ENCODE data around the gene TPRX1. TPM values are rescaled to one million over a fixed set of nuclear protein-coding genes. Genes with fewer than 3 reads are reported as not detected.

TPRX1 gene
- total RNA-seq, 4 donors from 2014 or later: not detected

DNA sequence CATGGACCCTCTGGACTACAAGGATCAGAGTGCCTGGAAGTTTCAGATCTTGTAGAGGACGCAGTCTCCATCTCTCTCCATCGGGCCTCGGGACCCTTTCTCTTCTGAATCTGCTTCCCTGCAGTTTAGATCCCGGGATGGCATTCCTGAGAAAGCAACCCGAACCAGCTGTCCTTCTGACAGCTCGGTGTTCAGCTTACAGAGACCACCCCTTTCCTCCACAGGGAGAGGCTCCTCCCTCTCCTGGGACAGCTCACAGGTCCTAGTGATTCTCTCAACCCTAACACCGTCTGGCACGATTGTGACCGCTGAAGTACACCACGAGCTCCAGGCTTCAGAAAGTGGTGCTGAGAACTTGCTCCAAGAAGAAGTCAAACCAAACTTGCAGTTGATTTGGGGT lies 35.6 kb upstream of the TPRX1 start:
- TF ChIP-seq, protein P1, sequence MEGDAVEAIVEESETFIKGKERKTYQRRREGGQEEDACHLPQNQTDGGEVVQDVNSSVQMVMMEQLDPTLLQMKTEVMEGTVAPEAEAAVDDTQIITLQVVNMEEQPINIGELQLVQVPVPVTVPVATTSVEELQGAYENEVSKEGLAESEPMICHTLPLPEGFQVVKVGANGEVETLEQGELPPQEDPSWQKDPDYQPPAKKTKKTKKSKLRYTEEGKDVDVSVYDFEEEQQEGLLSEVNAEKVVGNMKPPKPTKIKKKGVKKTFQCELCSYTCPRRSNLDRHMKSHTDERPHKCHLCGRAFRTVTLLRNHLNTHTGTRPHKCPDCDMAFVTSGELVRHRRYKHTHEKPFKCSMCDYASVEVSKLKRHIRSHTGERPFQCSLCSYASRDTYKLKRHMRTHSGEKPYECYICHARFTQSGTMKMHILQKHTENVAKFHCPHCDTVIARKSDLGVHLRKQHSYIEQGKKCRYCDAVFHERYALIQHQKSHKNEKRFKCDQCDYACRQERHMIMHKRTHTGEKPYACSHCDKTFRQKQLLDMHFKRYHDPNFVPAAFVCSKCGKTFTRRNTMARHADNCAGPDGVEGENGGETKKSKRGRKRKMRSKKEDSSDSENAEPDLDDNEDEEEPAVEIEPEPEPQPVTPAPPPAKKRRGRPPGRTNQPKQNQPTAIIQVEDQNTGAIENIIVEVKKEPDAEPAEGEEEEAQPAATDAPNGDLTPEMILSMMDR (IDR thresholded peaks at IDR 0.05): no peak
- TF ChIP-seq POLR2A (IDR thresholded peaks at IDR 0.05): no peak
- peak; percentile 6 to 20 for DNase-seq
- H3K27ac ChIP-seq: no peak overlapping the region
- no peaks in the 10 kb centered on the region for H3K27me3 ChIP-seq
- H3K4me3 ChIP-seq (replicated peaks in 1 of 3): no peak overlapping the region
- H3K4me1 ChIP-seq: no peaks in the 10 kb centered on the region
- intact Hi-C loops (cut with DNase I): no loop called here
- WGBS, 2 donors: 10 to 20% methylated on average over 10 of the region's 10 CpGs
- no peaks in the 10 kb centered on the region for H3K9me3 ChIP-seq
- no peaks in the 10 kb centered on the region for H3K36me3 ChIP-seq

DNA sequence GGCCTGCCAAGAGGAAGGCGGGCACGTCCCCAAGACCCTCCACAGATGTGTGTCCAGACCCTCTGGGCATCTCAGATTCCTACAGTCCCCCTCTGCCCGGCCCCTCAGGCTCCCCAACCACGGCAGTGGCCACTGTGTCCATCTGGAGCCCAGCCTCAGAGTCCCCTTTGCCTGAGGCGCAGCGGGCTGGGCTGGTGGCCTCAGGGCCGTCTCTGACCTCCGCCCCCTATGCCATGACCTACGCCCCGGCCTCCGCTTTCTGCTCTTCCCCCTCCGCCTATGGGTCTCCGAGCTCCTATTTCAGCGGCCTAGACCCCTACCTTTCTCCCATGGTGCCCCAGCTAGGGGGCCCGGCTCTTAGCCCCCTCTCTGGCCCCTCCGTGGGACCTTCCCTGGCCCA lies 35.1 kb upstream of the TPRX1 start:
- no peaks in the 10 kb centered on the region for H3K9me3 ChIP-seq
- intact Hi-C loops (cut with DNase I): no loop called here
- DNase-seq: no peak
- H3K27me3 ChIP-seq: no peaks in the 10 kb centered on the region
- TF ChIP-seq, protein P1 (IDR thresholded peaks at IDR 0.05): no peak
- TF ChIP-seq POLR2A (IDR thresholded peaks at IDR 0.05): no peak
- 79 to 80% methylated on average over 16 of the region's 16 CpGs for WGBS, 2 donors
- no peaks in the 10 kb centered on the region for H3K4me1 ChIP-seq
- H3K4me3 ChIP-seq (replicated peaks in 1 of 3): no peak overlapping the region
- H3K36me3 ChIP-seq: no peaks in the 10 kb centered on the region
- H3K27ac ChIP-seq: no peak overlapping the region

- no peak for TF ChIP-seq POLR2A (IDR thresholded peaks at IDR 0.05)
- 76 to 85% methylated on average over 5 to 8 of the region's 8 CpGs for WGBS, 2 donors
- no peaks in the 10 kb centered on the region for H3K4me1 ChIP-seq
- intact Hi-C loops (cut with DNase I): no loop called here
- no peaks in the 10 kb centered on the region for H3K27me3 ChIP-seq
- no peak for DNase-seq
- no peaks in the 10 kb centered on the region for H3K36me3 ChIP-seq
- no peaks in the 10 kb centered on the region for H3K9me3 ChIP-seq
- no peak overlapping the region for H3K27ac ChIP-seq
- no peak overlapping the region for H3K4me3 ChIP-seq (replicated peaks in 1 of 3)
Observed at GRCh38 chr19:47836038-47836437, 31.7 kb upstream of the TPRX1 start.

DNA sequence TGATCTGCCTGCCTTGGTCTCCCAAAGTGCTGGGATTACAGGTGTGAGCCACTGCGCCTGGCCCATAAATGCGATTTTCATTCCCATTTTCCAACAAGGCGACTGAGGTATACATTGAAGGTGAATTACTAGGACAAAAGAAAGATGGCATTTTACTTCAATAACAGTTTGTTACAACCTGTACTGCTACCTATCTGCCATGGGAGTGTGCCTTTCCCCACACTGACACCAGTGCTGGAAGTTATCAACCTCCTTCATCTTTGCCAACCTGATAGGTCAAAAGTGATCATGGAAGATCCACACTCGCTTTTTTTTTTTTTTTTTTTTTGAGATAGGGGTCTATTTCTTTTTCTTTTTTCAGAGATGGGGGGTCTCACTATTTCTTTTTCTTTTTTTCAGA lies 28.4 kb upstream of the TPRX1 start:
- Histone ChIP-seq H3K4me3 (replicated peaks in 1 of 3) (no peak overlapping the region), H3K27me3 (no peaks in the 10 kb centered on the region), H3K36me3 (no peaks in the 10 kb centered on the region), H3K4me1 (no peaks in the 10 kb centered on the region), H3K27ac (no peak overlapping the region), H3K9me3 (no peaks in the 10 kb centered on the region)
- intact Hi-C loops (cut with DNase I): no loop called here
- no peak for DNase-seq
- TF ChIP-seq, protein P1 (IDR thresholded peaks at IDR 0.05): no peak
- no peak for TF ChIP-seq POLR2A (IDR thresholded peaks at IDR 0.05)
- WGBS, 2 donors: 73 to 82% methylated on average over 4 of the region's 4 CpGs

GRCh38 chr19:47826800-47827199 lies 22.4 kb upstream of the TPRX1 start:
- Histone ChIP-seq H3K27me3 (no peaks in the 10 kb centered on the region), H3K4me1 (no peaks in the 10 kb centered on the region), H3K9me3 (no peaks in the 10 kb centered on the region), H3K36me3 (no peaks in the 10 kb centered on the region), H3K27ac (no peak overlapping the region), H3K4me3 (replicated peaks in 1 of 3) (no peak overlapping the region)
- DNase-seq: no peak
- no peak for TF ChIP-seq POLR2A (IDR thresholded peaks at IDR 0.05)
- TF ChIP-seq, protein P1 (IDR thresholded peaks at IDR 0.05): no peak
- intact Hi-C loops (cut with DNase I): no loop called here
- WGBS, 2 donors: 84 to 86% methylated on average over 6 of the region's 6 CpGs

DNA sequence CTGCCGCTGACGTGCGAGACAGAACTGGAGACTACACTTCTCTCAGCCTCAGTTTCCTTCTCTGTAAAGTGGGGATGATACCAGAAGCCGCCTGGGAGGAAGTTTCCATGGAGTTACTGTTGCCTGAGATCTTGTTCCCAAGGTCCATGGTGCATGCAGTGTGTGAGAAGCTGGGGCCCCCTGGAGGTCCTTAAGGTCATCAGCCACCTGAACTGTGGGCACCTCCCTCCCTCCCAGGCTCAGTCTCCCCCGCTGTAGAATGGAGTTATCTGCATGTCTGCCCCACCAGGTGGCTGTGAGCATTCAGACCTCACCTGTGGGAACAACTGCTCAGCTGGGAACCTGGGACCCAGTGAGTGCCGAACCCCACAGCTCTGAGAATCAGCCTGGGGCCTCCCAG lies 20.0 kb upstream of the TPRX1 start:
- TF ChIP-seq POLR2A (IDR thresholded peaks at IDR 0.05): no peak
- TF ChIP-seq, protein P1 (IDR thresholded peaks at IDR 0.05): no peak
- Histone ChIP-seq H3K4me3 (replicated peaks in 1 of 3) (no peak overlapping the region), H3K27ac (no peak overlapping the region), H3K9me3 (no peaks in the 10 kb centered on the region), H3K27me3 (no peaks in the 10 kb centered on the region), H3K36me3 (no peaks in the 10 kb centered on the region), H3K4me1 (no peaks in the 10 kb centered on the region)
- intact Hi-C loops (cut with DNase I): no loop called here
- WGBS, 2 donors: 82 to 85% methylated on average over 4 to 6 of the region's 6 CpGs
- DNase-seq: no peak

All from thyroid gland (tissue), 4 donors.